Measurements from ENCODE around the gene SLC33A1.

DNA sequence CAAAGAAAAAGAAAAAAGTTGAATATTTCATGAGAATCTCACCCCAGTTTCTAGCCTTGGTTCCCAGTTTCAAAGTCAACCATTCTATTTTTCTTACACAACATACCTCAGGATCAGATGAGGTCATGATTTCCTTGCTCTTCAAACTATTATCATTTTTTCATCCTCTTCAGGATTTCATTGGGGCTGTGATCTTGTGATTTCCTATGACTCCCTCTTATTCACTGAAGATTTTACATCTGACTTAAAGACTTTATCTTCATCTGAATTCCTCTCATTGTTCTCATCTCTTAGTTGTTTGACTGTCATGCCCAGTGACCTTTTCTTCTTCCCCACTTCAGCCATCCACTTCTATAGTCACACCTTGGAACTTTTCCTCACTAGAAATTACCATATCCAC, 45.0 kb downstream of the SLC33A1 start:
- TF ChIP-seq, protein P1, sequence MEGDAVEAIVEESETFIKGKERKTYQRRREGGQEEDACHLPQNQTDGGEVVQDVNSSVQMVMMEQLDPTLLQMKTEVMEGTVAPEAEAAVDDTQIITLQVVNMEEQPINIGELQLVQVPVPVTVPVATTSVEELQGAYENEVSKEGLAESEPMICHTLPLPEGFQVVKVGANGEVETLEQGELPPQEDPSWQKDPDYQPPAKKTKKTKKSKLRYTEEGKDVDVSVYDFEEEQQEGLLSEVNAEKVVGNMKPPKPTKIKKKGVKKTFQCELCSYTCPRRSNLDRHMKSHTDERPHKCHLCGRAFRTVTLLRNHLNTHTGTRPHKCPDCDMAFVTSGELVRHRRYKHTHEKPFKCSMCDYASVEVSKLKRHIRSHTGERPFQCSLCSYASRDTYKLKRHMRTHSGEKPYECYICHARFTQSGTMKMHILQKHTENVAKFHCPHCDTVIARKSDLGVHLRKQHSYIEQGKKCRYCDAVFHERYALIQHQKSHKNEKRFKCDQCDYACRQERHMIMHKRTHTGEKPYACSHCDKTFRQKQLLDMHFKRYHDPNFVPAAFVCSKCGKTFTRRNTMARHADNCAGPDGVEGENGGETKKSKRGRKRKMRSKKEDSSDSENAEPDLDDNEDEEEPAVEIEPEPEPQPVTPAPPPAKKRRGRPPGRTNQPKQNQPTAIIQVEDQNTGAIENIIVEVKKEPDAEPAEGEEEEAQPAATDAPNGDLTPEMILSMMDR (IDR thresholded peaks at IDR 0.05; ENCODE audit: borderline replicate concordance, extremely low read depth, low read length, poor library complexity, severe bottlenecking) = no peak
- no peak for TF ChIP-seq EZH2 (IDR thresholded peaks at IDR 0.05; ENCODE audit: borderline replicate concordance, low read depth, low read length, severe bottlenecking)

All from DND-41 (cell line).